Liver (tissue), 9 donors: ENCODE measurements around the gene REM1. TPM values are rescaled to one million over a fixed set of nuclear protein-coding genes. Genes with fewer than 3 reads are reported as not detected.

ENCODE experiments used
- DNase-seq: peaks from one replicate; pipeline ENCODE4 v3.0.0-alpha.2; 2017; ENCODE audit warnings: low spot score
- H3K27ac ChIP-seq, 2 donors: one replicate each; pipeline ENCODE4 v1.7.0; 2013; ENCODE audit warnings: inconsistent platforms in 2 of 2, low read length in 2 of 2, control low read depth in 1 of 2, low read depth in 1 of 2, mild to moderate bottlenecking in 1 of 2
- H3K27me3 ChIP-seq, 4 donors: one replicate each; pipeline versions ENCODE4 v1.6.1 to v1.7.0; 2013; ENCODE audit warnings: low read length in 3 of 4, inconsistent platforms in 1 of 4, mild to moderate bottlenecking in 1 of 4, moderate library complexity in 1 of 4; ENCODE audit not compliant: control insufficient read depth in 4 of 4, insufficient read depth in 4 of 4
- H3K36me3 ChIP-seq, 4 donors: one replicate each; pipeline versions ENCODE4 v1.6.1 to v1.7.0; 2013; ENCODE audit warnings: low read length in 3 of 4, mild to moderate bottlenecking in 3 of 4, low read depth in 1 of 4, moderate library complexity in 1 of 4; ENCODE audit not compliant: control insufficient read depth in 4 of 4, insufficient read depth in 3 of 4
- H3K4me1 ChIP-seq, 4 donors: one replicate each; pipeline versions ENCODE4 v1.6.1 to v1.7.0; 2013; ENCODE audit warnings: low read length in 3 of 4, mild to moderate bottlenecking in 3 of 4, moderate library complexity in 1 of 4; ENCODE audit not compliant: control insufficient read depth in 4 of 4, insufficient read depth in 4 of 4
- H3K4me3 ChIP-seq, 3 donors: one replicate each; pipeline versions ENCODE4 v1.6.1 to v1.7.0; 2013; ENCODE audit warnings: low read length in 3 of 3, control low read depth in 1 of 3, low read depth in 1 of 3, mild to moderate bottlenecking in 1 of 3
- H3K9ac ChIP-seq, 2 donors: one replicate each; pipeline ENCODE4 v1.7.0; 2013; ENCODE audit warnings: low read length in 2 of 2, mild to moderate bottlenecking in 2 of 2, moderate library complexity in 2 of 2, control low read depth in 1 of 2, low read depth in 1 of 2
- H3K9me3 ChIP-seq, 4 donors: one replicate each; pipeline versions ENCODE4 v1.6.1 to v1.7.0; 2013; ENCODE audit warnings: low read length in 3 of 4; ENCODE audit not compliant: control insufficient read depth in 4 of 4
- CTCF ChIP-seq: fragments of 150-350 bp; IDR thresholded peaks from 2 replicates; pipeline ENCODE4 v1.5.1; 2017; ENCODE audit warnings: improper control_type of control experiment, low read depth, low read length; ENCODE audit not compliant: missing input control
- EGR1 ChIP-seq, 2 donors: IDR thresholded peaks; 2 replicates each; pipeline ENCODE4 v1.6.1; 2016 to 2018; ENCODE audit warnings: antibody characterized with exemption in 2 of 2, low read depth in 2 of 2
- FOXA1 ChIP-seq: IDR thresholded peaks from 2 replicates; pipeline ENCODE4 v1.6.1; 2016; ENCODE audit warnings: antibody characterized with exemption
- FOXA2 ChIP-seq: IDR thresholded peaks from 2 replicates; pipeline ENCODE4 v1.6.1; 2016; ENCODE audit warnings: antibody characterized with exemption
- GABPA ChIP-seq, 2 donors: IDR thresholded peaks in 1 of 2; conservative IDR thresholded peaks in 1 of 2; 2 replicates each; pipeline ENCODE4 v1.6.1; 2016; ENCODE audit warnings: antibody characterized with exemption in 2 of 2, mild to moderate bottlenecking in 1 of 2, moderate library complexity in 1 of 2
- HNF4A ChIP-seq, 2 donors: conservative IDR thresholded peaks; 2 replicates each; pipeline ENCODE4 v1.6.1; 2016; ENCODE audit warnings: antibody characterized with exemption in 2 of 2, mild to moderate bottlenecking in 2 of 2
- JUND ChIP-seq, 2 donors: IDR thresholded peaks; 2 replicates each; pipeline ENCODE4 v1.6.1; 2016; ENCODE audit warnings: antibody characterized with exemption in 2 of 2
- NR2F2 ChIP-seq: IDR thresholded peaks from 2 replicates; pipeline ENCODE4 v1.6.1; 2016; ENCODE audit warnings: antibody characterized with exemption
- SP1 ChIP-seq: IDR thresholded peaks from 2 replicates; pipeline ENCODE4 v1.6.1; 2018; ENCODE audit warnings: antibody characterized with exemption, mild to moderate bottlenecking
- YY1 ChIP-seq: IDR thresholded peaks from 2 replicates; pipeline ENCODE4 v1.6.1; 2016; ENCODE audit warnings: antibody characterized with exemption, mild to moderate bottlenecking
- ZBTB33 ChIP-seq: IDR thresholded peaks from 2 replicates; pipeline ENCODE4 v1.6.1; 2016; ENCODE audit warnings: antibody characterized with exemption
- WGBS: extraction: QIAGEN DNeasy Blood & Tissue Kit; methylation state at CpG from one replicate; pipeline ENCODE4 v1.1.7; 2013; 5-methylcytosine and 5-hydroxymethylcytosine counted together
- polyA plus RNA-seq, 2 donors: library from polyadenylated mRNA; stranded (reverse) in 1 of 2; unstranded in 1 of 2; fragments of 200-250 nt in 1 of 2; fragments of >200 nt in 1 of 2; fragmentation: Nextera tagmentation in 1 of 2; extraction: Ambion mirVana in 1 of 2; gene quantifications; one replicate each; pipeline versions ENCODE4 v1.2.1 to v1.2.3, GENCODE V29; 2013 to 2015
- total RNA-seq, 2 donors: library from RNA; depleted of rRNA; stranded (reverse); fragments of >200 nt; gene quantifications; one replicate each; pipeline ENCODE4 v1.2.3, GENCODE V29; 2014
- TF ChIP-seq, protein P1 (sequence below): IDR thresholded peaks from 2 replicates; pipeline ENCODE4 v1.6.1; 2016; ENCODE audit warnings: antibody characterized with exemption, mild to moderate bottlenecking
- TF ChIP-seq, protein P2 (sequence below): IDR thresholded peaks from 2 replicates; pipeline ENCODE4 v1.6.1; 2016; ENCODE audit warnings: antibody characterized with exemption
- donor health status: healthy.
- donor health status: healthy.
- donor health status: healthy.
- donor health status: healthy.
- donor health status: healthy.

The REM1 gene
- total and polyA plus RNA-seq, 4 donors = 0.17 to 0.46 (median 0.21) TPM

GRCh38 chr20:31472395-31473330 lies 2.4 kb upstream of the REM1 start:
- WGBS = 72% methylated on average over 7 of the region's 8 CpGs
- Histone ChIP-seq H3K4me3 (no peak overlapping the region), H3K27me3 (peaks cover 3 to 12% (median 8%) of the 10 kb centered on the region in 4 donors), H3K36me3 (no peaks in the 10 kb centered on the region), H3K27ac (no peak overlapping the region), H3K4me1 (peaks cover 0 to 8% (median under 1%) of the 10 kb centered on the region in 4 donors), H3K9ac (no peak overlapping the region), H3K9me3 (no peaks in the 10 kb centered on the region)
- DNase-seq = no peak
- no peak for TF ChIP-seq FOXA2
- no peak for TF ChIP-seq YY1
- TF ChIP-seq, protein P1, sequence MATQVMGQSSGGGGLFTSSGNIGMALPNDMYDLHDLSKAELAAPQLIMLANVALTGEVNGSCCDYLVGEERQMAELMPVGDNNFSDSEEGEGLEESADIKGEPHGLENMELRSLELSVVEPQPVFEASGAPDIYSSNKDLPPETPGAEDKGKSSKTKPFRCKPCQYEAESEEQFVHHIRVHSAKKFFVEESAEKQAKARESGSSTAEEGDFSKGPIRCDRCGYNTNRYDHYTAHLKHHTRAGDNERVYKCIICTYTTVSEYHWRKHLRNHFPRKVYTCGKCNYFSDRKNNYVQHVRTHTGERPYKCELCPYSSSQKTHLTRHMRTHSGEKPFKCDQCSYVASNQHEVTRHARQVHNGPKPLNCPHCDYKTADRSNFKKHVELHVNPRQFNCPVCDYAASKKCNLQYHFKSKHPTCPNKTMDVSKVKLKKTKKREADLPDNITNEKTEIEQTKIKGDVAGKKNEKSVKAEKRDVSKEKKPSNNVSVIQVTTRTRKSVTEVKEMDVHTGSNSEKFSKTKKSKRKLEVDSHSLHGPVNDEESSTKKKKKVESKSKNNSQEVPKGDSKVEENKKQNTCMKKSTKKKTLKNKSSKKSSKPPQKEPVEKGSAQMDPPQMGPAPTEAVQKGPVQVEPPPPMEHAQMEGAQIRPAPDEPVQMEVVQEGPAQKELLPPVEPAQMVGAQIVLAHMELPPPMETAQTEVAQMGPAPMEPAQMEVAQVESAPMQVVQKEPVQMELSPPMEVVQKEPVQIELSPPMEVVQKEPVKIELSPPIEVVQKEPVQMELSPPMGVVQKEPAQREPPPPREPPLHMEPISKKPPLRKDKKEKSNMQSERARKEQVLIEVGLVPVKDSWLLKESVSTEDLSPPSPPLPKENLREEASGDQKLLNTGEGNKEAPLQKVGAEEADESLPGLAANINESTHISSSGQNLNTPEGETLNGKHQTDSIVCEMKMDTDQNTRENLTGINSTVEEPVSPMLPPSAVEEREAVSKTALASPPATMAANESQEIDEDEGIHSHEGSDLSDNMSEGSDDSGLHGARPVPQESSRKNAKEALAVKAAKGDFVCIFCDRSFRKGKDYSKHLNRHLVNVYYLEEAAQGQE = no peak
- no peak for TF ChIP-seq ZBTB33
- TF ChIP-seq CTCF = no peak
- TF ChIP-seq FOXA1 = no peak
- no peak for TF ChIP-seq JUND (IDR thresholded peaks at IDR 0.05)
- no peak for TF ChIP-seq EGR1 (IDR thresholded peaks at IDR 0.05; ENCODE audit: low read depth in 2 of 2)
- no peak for TF ChIP-seq GABPA (IDR thresholded peaks at IDR 0.05 in 1 of 2, conservative IDR thresholded peaks at IDR 0.05 in 1 of 2)
- TF ChIP-seq, protein P2, sequence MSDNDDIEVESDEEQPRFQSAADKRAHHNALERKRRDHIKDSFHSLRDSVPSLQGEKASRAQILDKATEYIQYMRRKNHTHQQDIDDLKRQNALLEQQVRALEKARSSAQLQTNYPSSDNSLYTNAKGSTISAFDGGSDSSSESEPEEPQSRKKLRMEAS = no peak
- no peak for TF ChIP-seq SP1
- no peak for TF ChIP-seq HNF4A (conservative IDR thresholded peaks at IDR 0.05)
- no peak for TF ChIP-seq NR2F2
